Activated naive CD4-positive, alpha-beta T cell treated with anti-CD3 and anti-CD28 coated beads, Interleukin-2, amount 10 ng/mL, durations not matched to agents 7 days and 5 days (primary cell): ENCODE results near the gene TAMM41.
"Not testable (repeated sequence)": the region's sequence is repeated elsewhere in the genome, so short reads cannot be mapped to it uniquely, and the experiment has no call there.

Experiments
- CTCF ChIA-PET: fragments of 350-600 bp; sonication (Branson Sonifier 250); formaldehyde crosslinking; loops from one replicate; lab custom pipeline; 2021; ENCODE audit warnings: antibody characterized with exemption; lab: Charles Lee
- DNase-seq: peaks from one replicate; pipeline ENCODE4 v3.0.0-alpha.2; 2020
- H3K27ac Mint-ChIP-seq: one replicate; pipeline ENCODE4 v1.8.0; 2021; ENCODE audit warnings: mild to moderate bottlenecking, moderate library complexity, mixed read lengths
- H3K27me3 Mint-ChIP-seq: one replicate; pipeline ENCODE4 v1.8.0; 2021; ENCODE audit warnings: mild to moderate bottlenecking, mixed read lengths
- H3K36me3 Mint-ChIP-seq: one replicate; pipeline ENCODE4 v1.8.0; 2021; ENCODE audit warnings: mixed read lengths
- H3K4me1 Mint-ChIP-seq: one replicate; pipeline ENCODE4 v1.8.0; 2021; ENCODE audit warnings: mixed read lengths
- H3K4me3 Mint-ChIP-seq: one replicate; pipeline ENCODE4 v1.8.0; 2021; ENCODE audit warnings: mild to moderate bottlenecking, moderate library complexity, mixed read lengths
- H3K9me3 Mint-ChIP-seq: one replicate; pipeline ENCODE4 v1.8.0; 2021; ENCODE audit warnings: mixed read lengths

TAMM41 gene

DNA sequence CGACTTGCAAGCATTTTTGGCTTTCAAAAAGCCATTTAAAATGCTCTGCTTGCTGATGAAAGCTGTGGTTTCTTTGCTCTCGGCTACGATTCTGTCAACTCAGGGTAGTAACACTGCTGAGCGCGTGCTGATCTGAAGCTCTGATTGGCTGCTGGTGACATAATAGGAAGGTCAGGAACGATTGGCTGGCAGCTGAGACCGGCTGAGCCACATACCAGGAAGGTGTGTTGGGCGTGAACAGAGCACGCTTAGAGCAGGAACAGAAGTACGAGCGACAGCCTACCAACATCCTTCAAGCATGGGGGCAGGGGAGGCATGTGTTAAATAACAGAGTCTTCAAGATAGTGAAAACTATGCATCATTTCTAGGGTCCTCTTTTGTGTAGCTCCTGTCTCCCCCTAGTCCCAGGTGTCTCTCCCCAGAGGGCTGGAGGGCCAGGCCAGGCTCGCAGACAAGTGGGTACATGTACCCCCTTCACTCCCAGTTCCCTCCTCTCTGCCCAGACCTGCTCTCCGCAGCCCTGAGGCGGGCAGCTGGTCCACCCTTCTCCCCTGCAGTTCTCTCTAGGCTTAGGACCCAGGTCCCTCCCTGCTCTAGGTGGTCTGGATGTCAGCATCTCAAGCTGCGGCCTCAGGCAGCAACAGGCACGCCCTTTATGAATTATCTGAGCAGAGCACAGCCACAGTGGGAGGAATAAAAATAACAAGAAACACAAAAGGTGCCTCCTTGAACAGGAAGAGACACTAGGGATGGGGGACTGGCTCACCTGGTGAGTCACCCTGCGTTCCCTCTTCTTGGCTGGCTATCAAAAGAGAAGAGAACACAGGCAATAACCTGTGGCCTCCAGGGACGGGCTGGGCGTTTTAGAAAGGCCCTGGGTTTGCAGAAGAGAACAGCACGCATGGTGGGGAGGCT is 76.0 kb downstream of the TAMM41 start:
- CTCF ChIA-PET, result interaction anchor here (1.6 to 3.1 kb wide), 2 partner anchors 14 to 34 kb away, joined by 6 to 9 read pairs; no protein-coding TSS in a partner anchor

GRCh38 chr3:11769704-11770476 is 76.8 kb downstream of the TAMM41 start:
- Mint-ChIP-seq H3K27ac (peak overlapping the region; percentile 85), H3K27me3 (no peaks in the 10 kb centered on the region), H3K36me3 (peaks cover 1% of the 10 kb centered on the region), H3K4me3 (no peak overlapping the region), H3K4me1 (peaks cover 36% of the 10 kb centered on the region), H3K9me3 (no peaks in the 10 kb centered on the region)
- CTCF ChIA-PET, result interaction anchor here (1.6 to 3.1 kb wide), 2 partner anchors 15 to 35 kb away, joined by 6 to 9 read pairs; no protein-coding TSS in a partner anchor
- no peak for DNase-seq

More for the DNA sequence above, 76.0 kb downstream of the TAMM41 start:
- peaks cover 1% of the 10 kb centered on the region for H3K36me3 Mint-ChIP-seq
- DNase-seq, result peak; percentile 90
- H3K4me3 Mint-ChIP-seq, result no peak overlapping the region
- peak overlapping the region; percentile 85 for H3K27ac Mint-ChIP-seq
- H3K4me1 Mint-ChIP-seq, result peaks cover 31% of the 10 kb centered on the region
- no peaks in the 10 kb centered on the region for H3K9me3 Mint-ChIP-seq
- H3K27me3 Mint-ChIP-seq, result no peaks in the 10 kb centered on the region

- Mint-ChIP-seq H3K9me3 (no peaks in the 10 kb centered on the region), H3K4me1 (peaks cover 41% of the 10 kb centered on the region), H3K4me3 (no peak overlapping the region), H3K27me3 (no peaks in the 10 kb centered on the region), H3K27ac (no peak overlapping the region), H3K36me3 (peaks cover 1% of the 10 kb centered on the region)
- DNase-seq, result no peak
- CTCF ChIA-PET, result interaction anchor here (3.1 kb wide), 1 partner anchor 17 kb away, joined by 9 read pairs; no protein-coding TSS in a partner anchor
Measured at GRCh38 chr3:11768604-11769003, 78.1 kb downstream of the TAMM41 start.

- CTCF ChIA-PET, result interaction anchor here (1.0 to 1.5 kb wide), 3 partner anchors 39 to 83 kb away, joined by 3 read pairs; no protein-coding TSS in a partner anchor
- DNase-seq, result peak; percentile 48
- Mint-ChIP-seq H3K27me3 (peaks cover 8% of the 10 kb centered on the region), H3K4me1 (peaks cover 23% of the 10 kb centered on the region), H3K9me3 (no peaks in the 10 kb centered on the region), H3K27ac (peak overlapping the region; percentile 76), H3K4me3 (no peak overlapping the region), H3K36me3 (no peaks in the 10 kb centered on the region)
Measured at GRCh38 chr3:11764931-11765363, 81.7 kb downstream of the TAMM41 start.

- peaks cover 26% of the 10 kb centered on the region for H3K27me3 Mint-ChIP-seq
- H3K4me1 Mint-ChIP-seq, result peaks cover 6% of the 10 kb centered on the region
- CTCF ChIA-PET, result no interaction called here
- H3K27ac Mint-ChIP-seq, result no peak overlapping the region
- H3K4me3 Mint-ChIP-seq, result no peak overlapping the region
- H3K36me3 Mint-ChIP-seq, result no peaks in the 10 kb centered on the region
- DNase-seq, result no peak
- H3K9me3 Mint-ChIP-seq, result no peaks in the 10 kb centered on the region
Measured at GRCh38 chr3:11759996-11760395, 86.7 kb downstream of the TAMM41 start.

- Mint-ChIP-seq H3K27ac (no peak overlapping the region), H3K36me3 (no peaks in the 10 kb centered on the region)
- CTCF ChIA-PET, result no interaction called here
Measured at GRCh38 chr3:11757929-11758328, 88.8 kb downstream of the TAMM41 start.

DNA sequence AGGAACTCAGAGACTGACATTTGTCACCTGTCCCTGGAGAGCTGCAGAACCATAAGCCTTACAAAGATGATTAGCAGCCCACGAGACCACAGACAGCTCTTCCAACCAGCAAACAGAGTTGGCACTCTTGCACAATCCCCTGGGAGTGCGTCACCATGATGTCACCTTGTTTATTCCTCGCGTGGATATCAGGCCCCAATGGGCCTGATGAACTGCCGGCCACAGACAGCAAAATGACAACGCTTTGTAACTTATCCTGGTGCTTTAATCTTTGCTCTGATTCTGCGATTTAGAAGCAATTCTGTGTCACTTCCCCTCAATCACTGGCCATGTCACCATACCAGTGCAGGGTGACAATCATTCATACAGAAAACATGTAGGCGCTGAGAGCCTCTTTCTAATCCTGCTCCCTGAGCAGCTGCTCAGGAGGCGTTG is 89.2 kb downstream of the TAMM41 start:
- no peaks in the 10 kb centered on the region for H3K9me3 Mint-ChIP-seq
- no peak overlapping the region for H3K27ac Mint-ChIP-seq
- no peaks in the 10 kb centered on the region for H3K4me1 Mint-ChIP-seq
- H3K4me3 Mint-ChIP-seq, result no peak overlapping the region
- no peaks in the 10 kb centered on the region for H3K36me3 Mint-ChIP-seq
- CTCF ChIA-PET, result no interaction called here
- H3K27me3 Mint-ChIP-seq, result peaks cover 34% of the 10 kb centered on the region
- no peak for DNase-seq

More at GRCh38 chr3:11757929-11758328, 88.8 kb downstream of the TAMM41 start:
- no peaks in the 10 kb centered on the region for H3K4me1 Mint-ChIP-seq
- H3K27me3 Mint-ChIP-seq, result peaks cover 34% of the 10 kb centered on the region
- H3K4me3 Mint-ChIP-seq, result no peak overlapping the region
- no peaks in the 10 kb centered on the region for H3K9me3 Mint-ChIP-seq
- no peak for DNase-seq

DNA sequence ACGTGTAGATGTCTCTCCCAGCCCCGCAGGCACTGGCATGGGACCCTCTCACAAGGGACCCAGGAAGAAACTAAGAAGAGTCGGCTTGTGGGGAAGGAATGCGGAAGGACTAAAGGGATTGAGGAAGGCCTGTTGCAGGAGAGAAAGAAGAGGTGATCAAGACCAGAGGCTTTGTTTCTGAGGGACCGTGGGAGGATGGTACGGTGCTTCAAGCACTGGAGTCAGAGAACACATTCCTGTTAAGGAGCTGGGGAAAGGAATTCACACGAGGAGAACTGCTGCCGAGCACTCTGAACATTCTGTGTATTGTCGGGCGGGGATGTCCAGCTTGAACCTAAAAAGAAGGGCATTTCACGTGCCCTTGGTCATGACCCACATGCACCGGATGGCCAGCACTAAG is 91.4 kb downstream of the TAMM41 start:
- H3K27ac Mint-ChIP-seq, result no peak overlapping the region
- DNase-seq, result no peak
- H3K9me3 Mint-ChIP-seq, result no peaks in the 10 kb centered on the region
- H3K4me1 Mint-ChIP-seq, result no peaks in the 10 kb centered on the region
- H3K36me3 Mint-ChIP-seq, result no peaks in the 10 kb centered on the region
- H3K27me3 Mint-ChIP-seq, result peaks cover 27% of the 10 kb centered on the region
- H3K4me3 Mint-ChIP-seq, result no peak overlapping the region
- CTCF ChIA-PET, result no interaction called here

GRCh38 chr3:11752254-11752653 is 94.4 kb downstream of the TAMM41 start:
- DNase-seq, H3K9me3 Mint-ChIP-seq, H3K4me1 Mint-ChIP-seq, H3K4me3 Mint-ChIP-seq, H3K36me3 Mint-ChIP-seq, CTCF ChIA-PET, H3K27ac Mint-ChIP-seq: not testable (repeated sequence)
- H3K27me3 Mint-ChIP-seq, result peaks cover 23% of the 10 kb centered on the region

GRCh38 chr3:11748306-11748705 is 98.4 kb downstream of the TAMM41 start:
- H3K9me3 Mint-ChIP-seq, H3K4me1 Mint-ChIP-seq, H3K27ac Mint-ChIP-seq, CTCF ChIA-PET, H3K27me3 Mint-ChIP-seq, DNase-seq, H3K4me3 Mint-ChIP-seq, H3K36me3 Mint-ChIP-seq: not testable (repeated sequence)
